HepG2 (cell line): ENCODE data around the gene GPATCH3. TPM values are rescaled to one million over a fixed set of nuclear protein-coding genes. Genes with fewer than 3 reads are reported as not detected.

Experiments
- CENPT ChIP-seq: sonication (generic); formaldehyde crosslinking; IDR thresholded peaks from 2 replicates; pipeline ENCODE4 v1.8.0; 2022; ENCODE audit warnings: low read depth, mild to moderate bottlenecking, moderate library complexity, missing genetic modification reagents
- GABPB1 ChIP-seq: IDR thresholded peaks from 2 replicates; pipeline ENCODE4 v1.6.1; 2016; ENCODE audit warnings: mild to moderate bottlenecking, missing genetic modification reagents, moderate library complexity, missing compliant biosample characterization
- KAT2B ChIP-seq: fragments of 150-350 bp; IDR thresholded peaks from 2 replicates; pipeline ENCODE4 v1.6.1; 2014; ENCODE audit warnings: low read depth, low read length, borderline replicate concordance
- NFE2L2 ChIP-seq: fragments of 150-350 bp; IDR thresholded peaks from 2 replicates; pipeline ENCODE4 v1.6.1; 2014; ENCODE audit warnings: low read length
- SP140L ChIP-seq: sonication (generic); formaldehyde crosslinking; IDR thresholded peaks from 2 replicates; pipeline ENCODE4 v1.4.0; 2020; ENCODE audit warnings: missing genetic modification reagents, borderline replicate concordance
- YEATS2 ChIP-seq: sonication (generic); formaldehyde crosslinking; IDR thresholded peaks from 2 replicates; pipeline ENCODE4 v1.4.0; 2020; ENCODE audit warnings: missing genetic modification reagents, borderline replicate concordance
- ZBTB42 ChIP-seq: sonication (generic); formaldehyde crosslinking; IDR thresholded peaks from 2 replicates; pipeline ENCODE4 v1.5.0; 2020; ENCODE audit warnings: mild to moderate bottlenecking, missing genetic modification reagents
- ZFP82 ChIP-seq: sonication (generic); formaldehyde crosslinking; IDR thresholded peaks from 2 replicates; pipeline ENCODE4 v1.5.1; 2020; ENCODE audit warnings: mild to moderate bottlenecking, missing genetic modification reagents, borderline replicate concordance
- ZNF431 ChIP-seq: sonication (generic); formaldehyde crosslinking; IDR thresholded peaks from 2 replicates; pipeline ENCODE4 v1.9.0; 2022; ENCODE audit warnings: missing genetic modification reagents, low read depth, mild to moderate bottlenecking, borderline replicate concordance
- ZNF558 ChIP-seq: sonication (generic); formaldehyde crosslinking; IDR thresholded peaks from 2 replicates; pipeline ENCODE4 v1.9.0; 2022; ENCODE audit warnings: mild to moderate bottlenecking, missing genetic modification reagents, borderline replicate concordance
- ZNF772 ChIP-seq: sonication (generic); formaldehyde crosslinking; IDR thresholded peaks from 2 replicates; pipeline ENCODE4 v1.5.0; 2020; ENCODE audit warnings: mild to moderate bottlenecking, missing genetic modification reagents
- polyA plus RNA-seq, 8 experiments: library from polyadenylated mRNA; depleted of rRNA in 3 of 8; stranded (reverse) in 7 of 8; unstranded in 1 of 8; fragments of >200 nt; fragmentation: Illumina TruSeq in 4 of 8; extraction: Trizol in 4 of 8; gene quantifications; 2 replicates each; pipeline versions ENCODE4 v1.2.1 to v1.2.3, GENCODE V29; 2011 to 2016; ENCODE audit warnings: low read depth in 4 of 8, missing spikeins in 1 of 8, mixed read lengths in 1 of 8; ENCODE audit not compliant: insufficient read depth in 1 of 8
- total RNA-seq, 5 experiments: library from RNA; depleted of rRNA; stranded (reverse); fragments of >200 nt; fragmentation: Illumina TruSeq; extraction: Trizol; gene quantifications; 2 replicates each; pipeline ENCODE4 v1.2.3, GENCODE V29; 2016; ENCODE audit warnings: low read depth in 1 of 5
- TF ChIP-seq, protein P1 (sequence below): sonication (generic); formaldehyde crosslinking; IDR thresholded peaks from 2 replicates; pipeline ENCODE4 v1.4.0; 2020; ENCODE audit warnings: missing genetic modification reagents
- TF ChIP-seq, protein P2 (sequence below): sonication (generic); formaldehyde crosslinking; IDR thresholded peaks from 2 replicates; pipeline ENCODE4 v1.4.0; 2020; ENCODE audit warnings: missing genetic modification reagents
- TF ChIP-seq, protein P3 (sequence below): sonication (generic); formaldehyde crosslinking; IDR thresholded peaks from 2 replicates; pipeline ENCODE4 v1.4.0; 2020; ENCODE audit warnings: missing genetic modification reagents; ENCODE audit errors: not compliant biosample characterization
- TF ChIP-seq, protein P4 (sequence below): sonication (generic); formaldehyde crosslinking; IDR thresholded peaks from 2 replicates; pipeline ENCODE4 v1.8.0; 2022; ENCODE audit warnings: mild to moderate bottlenecking, missing genetic modification reagents, moderate library complexity
- TF ChIP-seq, protein P5 (sequence below): sonication (generic); formaldehyde crosslinking; IDR thresholded peaks from 2 replicates; pipeline ENCODE4 v1.4.0; 2020; ENCODE audit warnings: missing genetic modification reagents, borderline replicate concordance
- TF ChIP-seq, protein P6 (sequence below): sonication (generic); formaldehyde crosslinking; IDR thresholded peaks from 2 replicates; pipeline ENCODE4 v1.4.0; 2020; ENCODE audit warnings: missing genetic modification reagents, mild to moderate bottlenecking, borderline replicate concordance

The GPATCH3 gene
- total and polyA plus RNA-seq, 2 of the 13 experiments (the other 11 are each of a cell fraction or from before 2014, with no cell fraction given), result 8.3 to 11.0 TPM

DNA sequence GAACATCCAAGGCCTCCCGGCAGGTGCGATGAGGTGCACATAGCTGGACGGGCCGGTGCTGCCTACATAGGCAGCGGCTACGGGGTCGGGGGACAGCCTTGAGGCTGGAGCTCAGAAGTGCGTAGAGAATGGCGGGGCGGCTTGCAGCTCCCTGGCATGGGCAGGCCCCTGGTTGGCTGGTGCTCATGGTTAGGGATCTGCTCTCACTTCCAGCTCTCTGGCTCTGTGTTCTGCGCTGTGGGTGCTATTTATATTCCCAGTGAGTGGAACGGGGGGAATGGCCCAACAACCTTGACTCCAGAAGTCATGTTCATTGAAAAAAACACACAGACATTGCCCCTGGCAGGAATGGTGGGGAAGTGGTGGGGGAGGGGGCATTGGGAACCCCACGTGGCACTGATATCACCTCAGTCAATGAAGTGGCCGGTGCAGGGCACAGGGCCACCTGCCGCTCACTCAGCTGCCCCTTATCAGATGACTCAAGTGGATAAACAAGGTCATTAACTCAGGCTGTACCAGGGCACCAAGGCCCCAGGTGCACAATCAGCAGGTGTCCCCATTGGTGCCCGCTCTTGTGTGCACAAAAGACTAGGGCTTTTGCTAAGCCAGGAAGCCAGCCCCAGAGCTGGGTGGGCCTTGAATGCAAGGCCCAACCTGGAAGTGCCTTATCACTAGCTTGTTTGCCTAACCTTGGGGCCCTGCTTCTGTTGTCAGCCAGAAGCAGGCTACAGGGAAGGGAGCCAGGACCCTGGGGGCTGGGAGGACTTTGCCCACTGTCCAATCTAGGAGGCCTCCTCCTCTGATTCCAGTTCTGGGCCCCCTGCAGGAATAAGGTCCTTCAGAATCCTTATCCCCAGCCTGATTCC lies 13.7 kb upstream of the GPATCH3 start, which contains the start of gene NR0B2 (continued):
- TF ChIP-seq, protein P1, sequence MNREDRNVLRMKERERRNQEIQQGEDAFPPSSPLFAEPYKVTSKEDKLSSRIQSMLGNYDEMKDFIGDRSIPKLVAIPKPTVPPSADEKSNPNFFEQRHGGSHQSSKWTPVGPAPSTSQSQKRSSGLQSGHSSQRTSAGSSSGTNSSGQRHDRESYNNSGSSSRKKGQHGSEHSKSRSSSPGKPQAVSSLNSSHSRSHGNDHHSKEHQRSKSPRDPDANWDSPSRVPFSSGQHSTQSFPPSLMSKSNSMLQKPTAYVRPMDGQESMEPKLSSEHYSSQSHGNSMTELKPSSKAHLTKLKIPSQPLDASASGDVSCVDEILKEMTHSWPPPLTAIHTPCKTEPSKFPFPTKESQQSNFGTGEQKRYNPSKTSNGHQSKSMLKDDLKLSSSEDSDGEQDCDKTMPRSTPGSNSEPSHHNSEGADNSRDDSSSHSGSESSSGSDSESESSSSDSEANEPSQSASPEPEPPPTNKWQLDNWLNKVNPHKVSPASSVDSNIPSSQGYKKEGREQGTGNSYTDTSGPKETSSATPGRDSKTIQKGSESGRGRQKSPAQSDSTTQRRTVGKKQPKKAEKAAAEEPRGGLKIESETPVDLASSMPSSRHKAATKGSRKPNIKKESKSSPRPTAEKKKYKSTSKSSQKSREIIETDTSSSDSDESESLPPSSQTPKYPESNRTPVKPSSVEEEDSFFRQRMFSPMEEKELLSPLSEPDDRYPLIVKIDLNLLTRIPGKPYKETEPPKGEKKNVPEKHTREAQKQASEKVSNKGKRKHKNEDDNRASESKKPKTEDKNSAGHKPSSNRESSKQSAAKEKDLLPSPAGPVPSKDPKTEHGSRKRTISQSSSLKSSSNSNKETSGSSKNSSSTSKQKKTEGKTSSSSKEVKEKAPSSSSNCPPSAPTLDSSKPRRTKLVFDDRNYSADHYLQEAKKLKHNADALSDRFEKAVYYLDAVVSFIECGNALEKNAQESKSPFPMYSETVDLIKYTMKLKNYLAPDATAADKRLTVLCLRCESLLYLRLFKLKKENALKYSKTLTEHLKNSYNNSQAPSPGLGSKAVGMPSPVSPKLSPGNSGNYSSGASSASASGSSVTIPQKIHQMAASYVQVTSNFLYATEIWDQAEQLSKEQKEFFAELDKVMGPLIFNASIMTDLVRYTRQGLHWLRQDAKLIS (CRISPR knock-in tag), result peak; percentile 98
- TF ChIP-seq KAT2B, result no peak
- 0 out of 2 replicates have a peak, but pooled peaks have one; percentile 45 for TF ChIP-seq ZNF772
- peak; percentile 67 for TF ChIP-seq GABPB1
- TF ChIP-seq, protein P2, sequence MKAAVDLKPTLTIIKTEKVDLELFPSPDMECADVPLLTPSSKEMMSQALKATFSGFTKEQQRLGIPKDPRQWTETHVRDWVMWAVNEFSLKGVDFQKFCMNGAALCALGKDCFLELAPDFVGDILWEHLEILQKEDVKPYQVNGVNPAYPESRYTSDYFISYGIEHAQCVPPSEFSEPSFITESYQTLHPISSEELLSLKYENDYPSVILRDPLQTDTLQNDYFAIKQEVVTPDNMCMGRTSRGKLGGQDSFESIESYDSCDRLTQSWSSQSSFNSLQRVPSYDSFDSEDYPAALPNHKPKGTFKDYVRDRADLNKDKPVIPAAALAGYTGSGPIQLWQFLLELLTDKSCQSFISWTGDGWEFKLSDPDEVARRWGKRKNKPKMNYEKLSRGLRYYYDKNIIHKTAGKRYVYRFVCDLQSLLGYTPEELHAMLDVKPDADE (CRISPR knock-in tag), result peak; percentile 93
- TF ChIP-seq, protein P3, sequence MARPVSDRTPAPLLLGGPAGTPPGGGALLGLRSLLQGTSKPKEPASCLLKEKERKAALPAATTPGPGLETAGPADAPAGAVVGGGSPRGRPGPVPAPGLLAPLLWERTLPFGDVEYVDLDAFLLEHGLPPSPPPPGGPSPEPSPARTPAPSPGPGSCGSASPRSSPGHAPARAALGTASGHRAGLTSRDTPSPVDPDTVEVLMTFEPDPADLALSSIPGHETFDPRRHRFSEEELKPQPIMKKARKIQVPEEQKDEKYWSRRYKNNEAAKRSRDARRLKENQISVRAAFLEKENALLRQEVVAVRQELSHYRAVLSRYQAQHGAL (CRISPR knock-in tag), result no peak
- TF ChIP-seq ZFP82 (CRISPR knock-in tag), result no peak; the same call in none of the 2 replicates
- 0 out of 2 replicates have a peak, but pooled peaks have one; percentile 46 for TF ChIP-seq SP140L (CRISPR knock-in tag)
- TF ChIP-seq, protein P4, sequence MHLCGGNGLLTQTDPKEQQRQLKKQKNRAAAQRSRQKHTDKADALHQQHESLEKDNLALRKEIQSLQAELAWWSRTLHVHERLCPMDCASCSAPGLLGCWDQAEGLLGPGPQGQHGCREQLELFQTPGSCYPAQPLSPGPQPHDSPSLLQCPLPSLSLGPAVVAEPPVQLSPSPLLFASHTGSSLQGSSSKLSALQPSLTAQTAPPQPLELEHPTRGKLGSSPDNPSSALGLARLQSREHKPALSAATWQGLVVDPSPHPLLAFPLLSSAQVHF, result peak; percentile 93
- TF ChIP-seq ZNF558 (CRISPR knock-in tag), result peak; percentile 47; the same call in 1 of the 2 replicates
- peak; percentile 89 for TF ChIP-seq ZBTB42 (CRISPR knock-in tag)
- TF ChIP-seq, protein P5, sequence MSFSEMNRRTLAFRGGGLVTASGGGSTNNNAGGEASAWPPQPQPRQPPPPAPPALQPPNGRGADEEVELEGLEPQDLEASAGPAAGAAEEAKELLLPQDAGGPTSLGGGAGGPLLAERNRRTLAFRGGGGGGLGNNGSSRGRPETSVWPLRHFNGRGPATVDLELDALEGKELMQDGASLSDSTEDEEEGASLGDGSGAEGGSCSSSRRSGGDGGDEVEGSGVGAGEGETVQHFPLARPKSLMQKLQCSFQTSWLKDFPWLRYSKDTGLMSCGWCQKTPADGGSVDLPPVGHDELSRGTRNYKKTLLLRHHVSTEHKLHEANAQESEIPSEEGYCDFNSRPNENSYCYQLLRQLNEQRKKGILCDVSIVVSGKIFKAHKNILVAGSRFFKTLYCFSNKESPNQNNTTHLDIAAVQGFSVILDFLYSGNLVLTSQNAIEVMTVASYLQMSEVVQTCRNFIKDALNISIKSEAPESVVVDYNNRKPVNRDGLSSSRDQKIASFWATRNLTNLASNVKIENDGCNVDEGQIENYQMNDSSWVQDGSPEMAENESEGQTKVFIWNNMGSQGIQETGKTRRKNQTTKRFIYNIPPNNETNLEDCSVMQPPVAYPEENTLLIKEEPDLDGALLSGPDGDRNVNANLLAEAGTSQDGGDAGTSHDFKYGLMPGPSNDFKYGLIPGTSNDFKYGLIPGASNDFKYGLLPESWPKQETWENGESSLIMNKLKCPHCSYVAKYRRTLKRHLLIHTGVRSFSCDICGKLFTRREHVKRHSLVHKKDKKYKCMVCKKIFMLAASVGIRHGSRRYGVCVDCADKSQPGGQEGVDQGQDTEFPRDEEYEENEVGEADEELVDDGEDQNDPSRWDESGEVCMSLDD, result peak; percentile 22; the same call in 1 of the 2 replicates
- TF ChIP-seq ZNF431, result peak; percentile 93
- TF ChIP-seq CENPT (CRISPR knock-in tag), result peak; percentile 84
- TF ChIP-seq NFE2L2, result no peak
- TF ChIP-seq, protein P6, sequence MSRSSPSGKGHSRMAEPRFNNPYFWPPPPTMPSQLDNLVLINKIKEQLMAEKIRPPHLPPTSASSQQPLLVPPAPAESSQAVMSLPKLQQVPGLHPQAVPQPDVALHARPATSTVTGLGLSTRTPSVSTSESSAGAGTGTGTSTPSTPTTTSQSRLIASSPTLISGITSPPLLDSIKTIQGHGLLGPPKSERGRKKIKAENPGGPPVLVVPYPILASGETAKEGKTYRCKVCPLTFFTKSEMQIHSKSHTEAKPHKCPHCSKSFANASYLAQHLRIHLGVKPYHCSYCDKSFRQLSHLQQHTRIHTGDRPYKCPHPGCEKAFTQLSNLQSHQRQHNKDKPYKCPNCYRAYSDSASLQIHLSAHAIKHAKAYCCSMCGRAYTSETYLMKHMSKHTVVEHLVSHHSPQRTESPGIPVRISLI (CRISPR knock-in tag), result peak; percentile 99
- TF ChIP-seq YEATS2 (CRISPR knock-in tag), result peak; percentile 74
